ENCODE data around the gene ACAN.

The ACAN gene

DNA sequence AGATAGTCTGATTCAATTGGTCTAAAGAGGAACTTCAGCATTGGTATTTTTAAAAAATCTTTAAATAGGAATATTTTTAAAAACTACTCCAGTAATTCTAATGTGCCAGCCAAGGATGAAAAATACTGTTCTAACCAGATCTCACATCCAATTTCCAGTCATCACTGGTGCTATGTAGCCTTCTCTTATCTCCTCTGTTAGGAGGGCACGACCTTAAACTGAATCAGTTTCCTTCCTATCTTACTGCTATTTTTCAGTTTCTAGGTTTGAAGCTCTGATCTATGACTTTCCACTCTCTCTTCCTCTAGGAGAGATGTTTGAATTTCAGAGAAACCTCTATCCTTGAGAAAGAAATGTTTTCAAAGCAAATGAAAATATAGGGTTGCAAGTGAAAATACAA, 60.2 kb downstream of the ACAN start:
- H3K9me3 ChIP-seq (ENCODE audit: insufficient read depth, low read depth, low read length), result no peaks in the 10 kb centered on the region
- no peaks in the 10 kb centered on the region for H3K27me3 ChIP-seq (ENCODE audit: insufficient read depth, low read length)
- peaks cover 4% of the 10 kb centered on the region; the same call in 1 of the 2 replicates for H3K4me1 ChIP-seq (ENCODE audit: insufficient read depth, low read length)
- H3K36me3 ChIP-seq (ENCODE audit: insufficient read depth, low read length), result no peaks in the 10 kb centered on the region
- no peak overlapping the region for H3K9ac ChIP-seq (ENCODE audit: low read depth, low read length)
- 80% methylated on average over 1 of the region's 1 CpG for WGBS
- H3K27ac ChIP-seq (ENCODE audit: low read depth, low read length), result no peak overlapping the region
- no peak overlapping the region for H3K4me3 ChIP-seq (ENCODE audit: low read length)

- H3K27me3 ChIP-seq (ENCODE audit: insufficient read depth, low read length), result no peaks in the 10 kb centered on the region
- H3K9me3 ChIP-seq (ENCODE audit: insufficient read depth, low read depth, low read length), result no peaks in the 10 kb centered on the region
- H3K36me3 ChIP-seq (ENCODE audit: insufficient read depth, low read length), result no peaks in the 10 kb centered on the region
- H3K4me3 ChIP-seq (ENCODE audit: low read length), result no peak overlapping the region
- no peak overlapping the region for H3K27ac ChIP-seq (ENCODE audit: low read depth, low read length)
- H3K9ac ChIP-seq (ENCODE audit: low read depth, low read length), result no peak overlapping the region
- WGBS, result 76% methylated on average over 4 of the region's 4 CpGs
- peaks cover 4% of the 10 kb centered on the region; the same call in 1 of the 2 replicates for H3K4me1 ChIP-seq (ENCODE audit: insufficient read depth, low read length)
Observed at GRCh38 chr15:88864861-88865497, 61.7 kb downstream of the ACAN start.

DNA sequence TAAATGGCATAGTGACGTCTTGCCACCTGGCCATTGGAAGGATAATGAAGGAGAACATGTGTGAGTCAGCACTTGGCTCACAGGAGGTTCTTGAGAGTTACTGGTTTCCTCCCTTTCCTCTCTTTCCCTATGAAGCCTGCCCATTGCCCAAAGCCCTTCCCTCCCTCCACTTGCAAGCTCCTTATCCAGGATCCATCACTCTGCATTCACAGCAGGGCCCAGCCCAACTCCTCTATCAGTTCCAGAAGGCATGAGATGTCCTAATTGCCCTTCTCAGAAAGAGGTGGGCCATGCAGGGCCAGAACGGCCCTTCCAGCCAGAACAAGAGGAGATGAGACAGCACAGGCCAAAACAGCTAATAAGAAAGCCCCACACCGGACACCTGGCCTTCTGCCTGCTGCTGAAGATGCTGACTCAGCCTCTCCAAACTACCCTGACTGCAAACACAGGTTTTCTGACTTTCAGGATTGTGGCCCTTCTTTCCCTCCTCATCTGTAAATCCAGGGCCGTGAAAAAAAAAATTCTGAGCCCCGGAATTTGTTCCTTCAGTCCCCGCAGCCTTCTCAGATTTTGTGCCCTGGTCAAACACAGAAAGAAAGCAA, 62.4 kb downstream of the ACAN start:
- Histone ChIP-seq H3K27ac (ENCODE audit: low read depth, low read length) (no peak overlapping the region), H3K27me3 (ENCODE audit: insufficient read depth, low read length) (no peaks in the 10 kb centered on the region), H3K36me3 (ENCODE audit: insufficient read depth, low read length) (no peaks in the 10 kb centered on the region), H3K4me3 (ENCODE audit: low read length) (no peak overlapping the region), H3K9ac (ENCODE audit: low read depth, low read length) (no peak overlapping the region), H3K9me3 (ENCODE audit: insufficient read depth, low read depth, low read length) (no peaks in the 10 kb centered on the region), H3K4me1 (ENCODE audit: insufficient read depth, low read length) (peaks cover 4% of the 10 kb centered on the region; the same call in 1 of the 2 replicates)
- WGBS, result 81% methylated on average over 6 of the region's 6 CpGs

DNA sequence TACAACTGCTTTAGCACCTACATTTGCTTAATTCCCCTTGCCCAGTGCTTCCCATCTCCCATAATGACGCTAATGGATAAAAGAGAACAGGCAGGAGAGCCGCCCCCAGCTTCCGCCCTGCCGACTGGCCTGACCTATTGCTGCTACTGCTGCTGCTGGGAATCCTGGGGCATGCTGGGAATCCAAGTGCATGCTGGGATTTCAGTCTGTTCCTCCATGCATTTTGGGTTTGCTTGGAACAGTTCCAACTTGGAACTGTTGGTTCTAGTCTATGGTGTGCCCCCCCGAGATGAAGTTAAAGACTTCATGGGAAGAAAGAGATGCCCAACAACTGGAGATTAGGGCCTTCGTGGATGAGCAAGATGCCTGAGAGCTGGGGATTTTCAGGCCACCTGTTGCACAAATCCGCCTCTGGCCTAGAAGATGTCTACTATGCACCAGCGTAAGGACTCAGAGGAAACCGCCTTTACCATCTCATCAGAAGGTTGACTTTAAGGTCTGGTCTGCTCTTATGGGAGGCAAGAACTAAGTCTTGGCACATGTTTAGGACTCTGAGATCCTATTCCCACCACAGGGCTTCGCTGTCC, 63.2 kb downstream of the ACAN start:
- Histone ChIP-seq H3K9ac (ENCODE audit: low read depth, low read length) (no peak overlapping the region), H3K27ac (ENCODE audit: low read depth, low read length) (no peak overlapping the region), H3K27me3 (ENCODE audit: insufficient read depth, low read length) (no peaks in the 10 kb centered on the region), H3K9me3 (ENCODE audit: insufficient read depth, low read depth, low read length) (no peaks in the 10 kb centered on the region), H3K4me3 (ENCODE audit: low read length) (no peak overlapping the region), H3K36me3 (ENCODE audit: insufficient read depth, low read length) (no peaks in the 10 kb centered on the region), H3K4me1 (ENCODE audit: insufficient read depth, low read length) (peaks cover 4% of the 10 kb centered on the region; the same call in 1 of the 2 replicates)
- 94% methylated on average over 10 of the region's 10 CpGs for WGBS

GRCh38 chr15:88871313-88871712, 68.1 kb downstream of the ACAN start:
- WGBS, result 91% methylated on average over 14 of the region's 14 CpGs

DNA sequence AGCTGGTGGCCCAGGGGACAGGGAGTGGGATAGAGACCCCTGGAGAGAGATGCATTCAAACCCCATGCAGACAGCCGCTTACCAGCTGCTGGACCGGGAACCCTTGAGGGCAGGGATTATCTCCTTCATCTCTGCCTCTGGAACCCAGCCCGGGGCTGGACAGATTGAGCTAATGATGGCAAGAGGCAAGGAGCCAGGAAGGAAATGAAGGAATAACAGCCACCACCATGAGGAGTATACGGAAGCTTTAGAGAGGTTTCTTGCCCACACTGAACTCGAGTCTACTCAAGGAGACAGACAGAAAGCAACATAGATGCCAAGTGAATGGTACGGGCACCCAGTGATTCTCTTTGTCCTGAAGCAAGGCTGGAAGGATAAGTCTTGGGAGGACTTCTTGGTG, 68.9 kb downstream of the ACAN start:
- 89% methylated on average over 6 of the region's 6 CpGs for WGBS
- Histone ChIP-seq H3K9me3 (ENCODE audit: insufficient read depth, low read depth, low read length) (no peaks in the 10 kb centered on the region), H3K36me3 (ENCODE audit: insufficient read depth, low read length) (no peaks in the 10 kb centered on the region), H3K9ac (ENCODE audit: low read depth, low read length) (no peak overlapping the region), H3K4me1 (ENCODE audit: insufficient read depth, low read length) (no peaks in the 10 kb centered on the region), H3K27me3 (ENCODE audit: insufficient read depth, low read length) (no peaks in the 10 kb centered on the region), H3K27ac (ENCODE audit: low read depth, low read length) (no peak overlapping the region), H3K4me3 (ENCODE audit: low read length) (no peak overlapping the region)

More at GRCh38 chr15:88871313-88871712, 68.1 kb downstream of the ACAN start:
- Histone ChIP-seq H3K4me1 (ENCODE audit: insufficient read depth, low read length) (no peaks in the 10 kb centered on the region), H3K9ac (ENCODE audit: low read depth, low read length) (no peak overlapping the region), H3K27me3 (ENCODE audit: insufficient read depth, low read length) (no peaks in the 10 kb centered on the region), H3K27ac (ENCODE audit: low read depth, low read length) (no peak overlapping the region), H3K4me3 (ENCODE audit: low read length) (no peak overlapping the region), H3K9me3 (ENCODE audit: insufficient read depth, low read depth, low read length) (no peaks in the 10 kb centered on the region), H3K36me3 (ENCODE audit: insufficient read depth, low read length) (no peaks in the 10 kb centered on the region)

- 92% methylated on average over 7 of the region's 9 CpGs for WGBS
- H3K4me1 ChIP-seq (ENCODE audit: insufficient read depth, low read length), result no peaks in the 10 kb centered on the region
- no peak overlapping the region for H3K9ac ChIP-seq (ENCODE audit: low read depth, low read length)
- H3K36me3 ChIP-seq (ENCODE audit: insufficient read depth, low read length), result no peaks in the 10 kb centered on the region; the same call in 1 of the 2 replicates
- H3K4me3 ChIP-seq (ENCODE audit: low read length), result no peak overlapping the region
- no peaks in the 10 kb centered on the region for H3K9me3 ChIP-seq (ENCODE audit: insufficient read depth, low read depth, low read length)
- H3K27ac ChIP-seq (ENCODE audit: low read depth, low read length), result no peak overlapping the region
- H3K27me3 ChIP-seq (ENCODE audit: insufficient read depth, low read length), result no peaks in the 10 kb centered on the region
Observed at GRCh38 chr15:88872706-88873105, 69.5 kb downstream of the ACAN start.

GRCh38 chr15:88873786-88874185, 70.5 kb downstream of the ACAN start:
- Histone ChIP-seq H3K4me1 (ENCODE audit: insufficient read depth, low read length) (no peaks in the 10 kb centered on the region), H3K27ac (ENCODE audit: low read depth, low read length) (no peak overlapping the region), H3K9me3 (ENCODE audit: insufficient read depth, low read depth, low read length) (no peaks in the 10 kb centered on the region), H3K27me3 (ENCODE audit: insufficient read depth, low read length) (no peaks in the 10 kb centered on the region), H3K4me3 (ENCODE audit: low read length) (no peak overlapping the region), H3K36me3 (ENCODE audit: insufficient read depth, low read length) (no peaks in the 10 kb centered on the region; the same call in 1 of the 2 replicates), H3K9ac (ENCODE audit: low read depth, low read length) (no peak overlapping the region)
- 92% methylated on average over 13 of the region's 13 CpGs for WGBS

DNA sequence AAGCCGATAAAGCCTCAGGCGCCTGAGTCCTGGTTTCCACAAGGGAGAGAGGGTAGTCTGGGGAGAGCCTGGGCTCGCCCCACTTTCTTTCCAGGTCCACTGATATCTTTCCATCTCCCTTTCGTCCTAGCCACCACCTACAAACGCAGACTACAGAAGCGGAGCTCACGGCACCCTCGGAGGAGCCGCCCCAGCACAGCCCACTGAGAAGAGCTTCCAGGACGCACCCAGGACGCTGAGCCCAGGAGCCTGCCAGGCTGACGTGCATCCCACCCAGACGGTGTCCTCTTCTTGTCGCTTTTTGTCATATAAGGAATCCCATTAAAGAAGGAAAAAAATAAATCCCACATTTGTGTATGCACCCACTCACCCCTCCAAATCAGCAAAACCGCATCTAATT, 71.0 kb downstream of the ACAN start:
- Histone ChIP-seq H3K9me3 (ENCODE audit: insufficient read depth, low read depth, low read length) (no peaks in the 10 kb centered on the region), H3K36me3 (ENCODE audit: insufficient read depth, low read length) (no peaks in the 10 kb centered on the region; the same call in 1 of the 2 replicates), H3K27ac (ENCODE audit: low read depth, low read length) (no peak overlapping the region), H3K9ac (ENCODE audit: low read depth, low read length) (no peak overlapping the region), H3K27me3 (ENCODE audit: insufficient read depth, low read length) (no peaks in the 10 kb centered on the region), H3K4me3 (ENCODE audit: low read length) (no peak overlapping the region), H3K4me1 (ENCODE audit: insufficient read depth, low read length) (no peaks in the 10 kb centered on the region)
- 92% methylated on average over 15 of the region's 15 CpGs for WGBS

GRCh38 chr15:88874684-88875083, 71.4 kb downstream of the ACAN start:
- H3K4me1 ChIP-seq (ENCODE audit: insufficient read depth, low read length), result no peaks in the 10 kb centered on the region
- H3K27ac ChIP-seq (ENCODE audit: low read depth, low read length), result no peak overlapping the region
- H3K9me3 ChIP-seq (ENCODE audit: insufficient read depth, low read depth, low read length), result no peaks in the 10 kb centered on the region
- H3K36me3 ChIP-seq (ENCODE audit: insufficient read depth, low read length), result no peaks in the 10 kb centered on the region; the same call in 1 of the 2 replicates
- H3K4me3 ChIP-seq (ENCODE audit: low read length), result no peak overlapping the region
- WGBS, result 62% methylated on average over 6 of the region's 6 CpGs
- no peak overlapping the region for H3K9ac ChIP-seq (ENCODE audit: low read depth, low read length)
- no peaks in the 10 kb centered on the region for H3K27me3 ChIP-seq (ENCODE audit: insufficient read depth, low read length)

DNA sequence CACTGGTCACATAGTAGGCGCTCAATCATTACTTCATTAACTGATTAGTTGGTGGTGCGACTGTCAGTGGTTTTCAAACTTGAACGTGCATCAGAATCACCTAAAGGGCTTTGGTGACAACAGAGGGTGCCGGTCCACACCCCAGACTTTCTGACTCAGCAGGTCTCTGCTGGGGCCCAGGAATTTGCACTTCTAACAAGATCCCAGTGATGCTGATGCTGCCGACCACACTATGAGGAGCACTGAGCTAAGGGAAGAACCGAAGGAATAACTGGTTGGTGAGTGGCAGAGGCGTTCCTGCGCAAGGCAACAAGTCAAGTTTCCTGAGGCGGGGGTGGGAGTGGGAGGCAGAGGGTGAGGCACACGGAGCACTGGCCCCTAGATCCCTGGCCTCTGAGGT, 73.3 kb downstream of the ACAN start:
- 86% methylated on average over 10 of the region's 10 CpGs for WGBS
- no peak overlapping the region for H3K9ac ChIP-seq (ENCODE audit: low read depth, low read length)
- H3K9me3 ChIP-seq (ENCODE audit: insufficient read depth, low read depth, low read length), result no peaks in the 10 kb centered on the region
- no peaks in the 10 kb centered on the region for H3K4me1 ChIP-seq (ENCODE audit: insufficient read depth, low read length)
- no peak overlapping the region for H3K4me3 ChIP-seq (ENCODE audit: low read length)
- H3K27ac ChIP-seq (ENCODE audit: low read depth, low read length), result no peak overlapping the region
- H3K36me3 ChIP-seq (ENCODE audit: insufficient read depth, low read length), result peaks cover 7% of the 10 kb centered on the region
- H3K27me3 ChIP-seq (ENCODE audit: insufficient read depth, low read length), result no peaks in the 10 kb centered on the region
